GM23338 (cell line): Measurements from ENCODE around the gene ZSWIM5. TPM values are rescaled to one million over a fixed set of nuclear protein-coding genes. Genes with fewer than 3 reads are reported as not detected.

Experiments used
- ATAC-seq: fragments of 200-7000 bp; cut with Tn5 transposase; 3 replicates; pipeline ENCODE4 v1.9.1; 2020
- DNase-seq: peaks from one replicate; pipeline ENCODE4 v3.0.0-alpha.2; 2015; ENCODE audit warnings: low spot score
- H2AFZ ChIP-seq: fragments of 200-600 bp; sonication (generic); 2 replicates; pipeline ENCODE4 v1.8.0; 2016; ENCODE audit warnings: antibody characterized with exemption, mild to moderate bottlenecking, moderate library complexity
- H3F3A ChIP-seq: fragments of 200-600 bp; sonication (generic); replicated peaks from 2 replicates; pipeline ENCODE4 v1.8.0; 2017; ENCODE audit warnings: antibody characterized with exemption, mixed run types, low read depth
- H3K27ac ChIP-seq: fragments of 200-600 bp; sonication (generic); 2 replicates; pipeline ENCODE4 v1.6.1; 2016; ENCODE audit warnings: low read depth
- H3K27me3 ChIP-seq: fragments of 200-600 bp; sonication (generic); 2 replicates; pipeline ENCODE4 v1.8.0; 2016; ENCODE audit warnings: mild to moderate bottlenecking, mixed run types, moderate library complexity; ENCODE audit not compliant: insufficient read depth
- H3K36me3 ChIP-seq: fragments of 200-600 bp; sonication (generic); 2 replicates; pipeline ENCODE4 v1.8.0; 2016; ENCODE audit warnings: mild to moderate bottlenecking; ENCODE audit not compliant: insufficient read depth
- H3K4me1 ChIP-seq: fragments of 200-600 bp; sonication (generic); 2 replicates; pipeline ENCODE4 v1.8.0; 2016; ENCODE audit warnings: mild to moderate bottlenecking, moderate library complexity; ENCODE audit not compliant: insufficient read depth
- H3K4me2 ChIP-seq: fragments of 200-600 bp; sonication (generic); 2 replicates; pipeline ENCODE4 v1.7.1; 2017; ENCODE audit warnings: mixed run types
- H3K4me3 ChIP-seq: fragments of 200-600 bp; sonication (generic); 2 replicates; pipeline ENCODE4 v1.6.1; 2016; ENCODE audit warnings: mixed run types
- H3K79me2 ChIP-seq: fragments of 200-600 bp; sonication (generic); replicated peaks from 2 replicates; pipeline ENCODE4 v1.8.0; 2017; ENCODE audit warnings: mild to moderate bottlenecking; ENCODE audit not compliant: insufficient read depth
- H3K9me2 ChIP-seq: fragments of 200-600 bp; sonication (generic); 2 replicates; pipeline ENCODE4 v1.8.0; 2017; ENCODE audit not compliant: insufficient read depth
- H4K20me1 ChIP-seq: fragments of 200-600 bp; sonication (generic); replicated peaks from 2 replicates; pipeline ENCODE4 v1.8.0; 2017; ENCODE audit warnings: mild to moderate bottlenecking; ENCODE audit not compliant: insufficient read depth
- H3K27ac Mint-ChIP-seq: 2 replicates; pipeline ENCODE4 v1.8.0; 2020; ENCODE audit warnings: inconsistent platforms, mild to moderate bottlenecking, moderate library complexity, mixed read lengths
- H3K27me3 Mint-ChIP-seq: 3 replicates; pipeline ENCODE4 v1.8.0; 2022; ENCODE audit warnings: low read depth, mild to moderate bottlenecking, moderate library complexity, mixed read lengths, inconsistent platforms; ENCODE audit not compliant: insufficient read depth, poor library complexity
- H3K36me3 Mint-ChIP-seq: 3 replicates; pipeline ENCODE4 v1.8.0; 2021; ENCODE audit warnings: low read depth, mild to moderate bottlenecking, inconsistent platforms, moderate library complexity, mixed read lengths
- H3K4me1 Mint-ChIP-seq: 3 replicates; pipeline ENCODE4 v1.8.0; 2020; ENCODE audit warnings: mild to moderate bottlenecking, inconsistent platforms, mixed read lengths
- H3K4me3 Mint-ChIP-seq: 3 replicates; pipeline ENCODE4 v1.8.0; 2021; ENCODE audit warnings: moderate library complexity, mild to moderate bottlenecking, inconsistent platforms, mixed read lengths
- H3K9me3 Mint-ChIP-seq: 3 replicates; pipeline ENCODE4 v1.8.0; 2020; ENCODE audit warnings: moderate library complexity, mild to moderate bottlenecking, inconsistent platforms, mixed read lengths
- CREB1 ChIP-seq: fragments of 250-450 bp; sonication (Bioruptor Pico); IDR thresholded peaks from 2 replicates; pipeline ENCODE4 v1.5.0; 2020; ENCODE audit warnings: low read depth, mild to moderate bottlenecking, moderate library complexity
- ETS1 ChIP-seq: IDR thresholded peaks from 2 replicates; pipeline ENCODE4 v1.6.1; 2016; ENCODE audit warnings: antibody characterized with exemption
- EZH2 ChIP-seq: fragments of 200-600 bp; sonication (generic); IDR thresholded peaks from one replicate; pipeline ENCODE4 v1.8.0; 2017; ENCODE audit warnings: antibody characterized with exemption, mild to moderate bottlenecking, low read depth; ENCODE audit not compliant: unreplicated experiment
- EZH2phosphoT487 ChIP-seq: fragments of 200-600 bp; sonication (generic); IDR thresholded peaks from one replicate; pipeline ENCODE4 v1.8.1; 2018; ENCODE audit warnings: antibody characterized with exemption; ENCODE audit not compliant: unreplicated experiment
- JUNB ChIP-seq: IDR thresholded peaks from one replicate; pipeline ENCODE4 v1.6.1; 2016; ENCODE audit warnings: antibody characterized with exemption; ENCODE audit not compliant: unreplicated experiment
- NANOG ChIP-seq: IDR thresholded peaks from 2 replicates; pipeline ENCODE4 v1.6.1; 2016; ENCODE audit warnings: antibody characterized with exemption, borderline replicate concordance
- POLR2AphosphoS5 ChIP-seq: IDR thresholded peaks from 2 replicates; pipeline ENCODE4 v1.6.1; 2016; ENCODE audit warnings: antibody characterized with exemption, low read depth
- REST ChIP-seq: IDR thresholded peaks from one replicate; pipeline ENCODE4 v1.6.1; 2018; ENCODE audit warnings: antibody characterized with exemption; ENCODE audit not compliant: unreplicated experiment
- STAT1 ChIP-seq: IDR thresholded peaks from one replicate; pipeline ENCODE4 v1.6.1; 2016; ENCODE audit warnings: antibody characterized with exemption; ENCODE audit not compliant: unreplicated experiment
- ZNF114 ChIP-seq: fragments of 250-450 bp; sonication (Bioruptor Pico); IDR thresholded peaks from 2 replicates; pipeline ENCODE4 v1.5.0; 2020; ENCODE audit warnings: mild to moderate bottlenecking, moderate library complexity
- ZNF331 ChIP-seq: fragments of 250-450 bp; sonication (Bioruptor Pico); IDR thresholded peaks from 2 replicates; pipeline ENCODE4 v1.5.0; 2020; ENCODE audit warnings: low read depth, mild to moderate bottlenecking, moderate library complexity
- polyA plus RNA-seq: library from polyadenylated mRNA; unstranded; fragments of >200 nt; fragmentation: Nextera tagmentation; extraction: Ambion mirVana; gene quantifications from 2 replicates; pipeline ENCODE4 v1.2.1, GENCODE V29; 2016
- total RNA-seq: library from RNA; depleted of rRNA; stranded (reverse); fragments of >200 nt; shearing (Covaris generic); gene quantifications from 2 replicates; pipeline ENCODE4 v1.2.3, GENCODE V29; 2014
- TF ChIP-seq, protein P1 (sequence below), 2 experiments: fragments of 200-600 bp in 1 of 2; sonication (generic) in 1 of 2; conservative IDR thresholded peaks; 2 replicates each; pipeline versions ENCODE4 v1.5.1 to v1.6.1; 2016 to 2017; ENCODE audit warnings: antibody characterized with exemption in 2 of 2, low read depth in 2 of 2, mild to moderate bottlenecking in 2 of 2, moderate library complexity in 1 of 2
- TF ChIP-seq, protein P2 (sequence below): fragments of 250-450 bp; sonication (Bioruptor Pico); IDR thresholded peaks from 2 replicates; pipeline ENCODE4 v1.5.0; 2020; ENCODE audit warnings: mild to moderate bottlenecking, moderate library complexity

ZSWIM5 gene
- total and polyA plus RNA-seq, 2 experiments from 2014 or later = 0.65 to 3.6 TPM

DNA sequence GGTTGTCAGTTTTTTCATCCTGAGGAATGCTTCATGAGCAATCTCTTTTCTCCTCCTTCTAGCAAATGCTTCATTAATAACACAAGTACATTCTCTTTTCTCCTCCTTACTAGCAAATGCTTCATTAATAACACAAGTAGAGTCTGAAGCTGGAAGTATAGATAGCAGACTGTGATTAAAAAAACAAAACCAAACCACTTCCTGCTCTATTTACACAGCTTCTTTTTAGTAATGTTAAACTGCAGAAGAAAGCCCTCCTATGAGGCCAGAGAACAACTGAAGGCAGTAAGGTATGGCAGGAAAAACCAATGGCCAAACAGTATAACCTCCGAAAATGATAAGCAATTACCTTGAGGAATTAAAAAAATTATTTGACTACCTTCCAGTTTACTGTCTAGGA lies 90.1 kb downstream of the ZSWIM5 start:
- Mint-ChIP-seq H3K36me3 (peaks cover 11% of the 10 kb centered on the region), H3K27me3 (peaks cover 7% of the 10 kb centered on the region), H3K4me1 (peaks cover 3% of the 10 kb centered on the region; the same call in 1 of the 3 replicates), H3K9me3 (peaks cover 15% of the 10 kb centered on the region), H3K27ac (no peak overlapping the region), H3K4me3 (no peak overlapping the region; the same call in 2 of the 3 replicates)
- H2AFZ ChIP-seq = no peak overlapping the region
- DNase-seq = no peak
- H3K4me3 ChIP-seq = no peak overlapping the region
- no peak for ATAC-seq
- H3K79me2 ChIP-seq = no peaks in the 10 kb centered on the region
- no peaks in the 10 kb centered on the region for H4K20me1 ChIP-seq
- H3K36me3 ChIP-seq = no peaks in the 10 kb centered on the region
- H3K4me1 ChIP-seq = 0 out of 2 replicates have a peak, but pooled peaks cover 7% of the 10 kb centered on the region
- H3K4me2 ChIP-seq = no peak overlapping the region
- TF ChIP-seq EZH2phosphoT487 (no peak), STAT1 (no peak), CREB1 (CRISPR knock-in tag) (no peak), ETS1 (no peak), JUNB (no peak), REST (no peak), EZH2 (no peak), ZNF114 (CRISPR knock-in tag) (no peak), ZNF331 (no peak), NANOG (no peak), POLR2AphosphoS5 (no peak)
- TF ChIP-seq, protein P1, sequence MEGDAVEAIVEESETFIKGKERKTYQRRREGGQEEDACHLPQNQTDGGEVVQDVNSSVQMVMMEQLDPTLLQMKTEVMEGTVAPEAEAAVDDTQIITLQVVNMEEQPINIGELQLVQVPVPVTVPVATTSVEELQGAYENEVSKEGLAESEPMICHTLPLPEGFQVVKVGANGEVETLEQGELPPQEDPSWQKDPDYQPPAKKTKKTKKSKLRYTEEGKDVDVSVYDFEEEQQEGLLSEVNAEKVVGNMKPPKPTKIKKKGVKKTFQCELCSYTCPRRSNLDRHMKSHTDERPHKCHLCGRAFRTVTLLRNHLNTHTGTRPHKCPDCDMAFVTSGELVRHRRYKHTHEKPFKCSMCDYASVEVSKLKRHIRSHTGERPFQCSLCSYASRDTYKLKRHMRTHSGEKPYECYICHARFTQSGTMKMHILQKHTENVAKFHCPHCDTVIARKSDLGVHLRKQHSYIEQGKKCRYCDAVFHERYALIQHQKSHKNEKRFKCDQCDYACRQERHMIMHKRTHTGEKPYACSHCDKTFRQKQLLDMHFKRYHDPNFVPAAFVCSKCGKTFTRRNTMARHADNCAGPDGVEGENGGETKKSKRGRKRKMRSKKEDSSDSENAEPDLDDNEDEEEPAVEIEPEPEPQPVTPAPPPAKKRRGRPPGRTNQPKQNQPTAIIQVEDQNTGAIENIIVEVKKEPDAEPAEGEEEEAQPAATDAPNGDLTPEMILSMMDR (conservative IDR thresholded peaks at IDR 0.05; ENCODE audit: low read depth in 2 of 2) = no peak
- TF ChIP-seq, protein P2, sequence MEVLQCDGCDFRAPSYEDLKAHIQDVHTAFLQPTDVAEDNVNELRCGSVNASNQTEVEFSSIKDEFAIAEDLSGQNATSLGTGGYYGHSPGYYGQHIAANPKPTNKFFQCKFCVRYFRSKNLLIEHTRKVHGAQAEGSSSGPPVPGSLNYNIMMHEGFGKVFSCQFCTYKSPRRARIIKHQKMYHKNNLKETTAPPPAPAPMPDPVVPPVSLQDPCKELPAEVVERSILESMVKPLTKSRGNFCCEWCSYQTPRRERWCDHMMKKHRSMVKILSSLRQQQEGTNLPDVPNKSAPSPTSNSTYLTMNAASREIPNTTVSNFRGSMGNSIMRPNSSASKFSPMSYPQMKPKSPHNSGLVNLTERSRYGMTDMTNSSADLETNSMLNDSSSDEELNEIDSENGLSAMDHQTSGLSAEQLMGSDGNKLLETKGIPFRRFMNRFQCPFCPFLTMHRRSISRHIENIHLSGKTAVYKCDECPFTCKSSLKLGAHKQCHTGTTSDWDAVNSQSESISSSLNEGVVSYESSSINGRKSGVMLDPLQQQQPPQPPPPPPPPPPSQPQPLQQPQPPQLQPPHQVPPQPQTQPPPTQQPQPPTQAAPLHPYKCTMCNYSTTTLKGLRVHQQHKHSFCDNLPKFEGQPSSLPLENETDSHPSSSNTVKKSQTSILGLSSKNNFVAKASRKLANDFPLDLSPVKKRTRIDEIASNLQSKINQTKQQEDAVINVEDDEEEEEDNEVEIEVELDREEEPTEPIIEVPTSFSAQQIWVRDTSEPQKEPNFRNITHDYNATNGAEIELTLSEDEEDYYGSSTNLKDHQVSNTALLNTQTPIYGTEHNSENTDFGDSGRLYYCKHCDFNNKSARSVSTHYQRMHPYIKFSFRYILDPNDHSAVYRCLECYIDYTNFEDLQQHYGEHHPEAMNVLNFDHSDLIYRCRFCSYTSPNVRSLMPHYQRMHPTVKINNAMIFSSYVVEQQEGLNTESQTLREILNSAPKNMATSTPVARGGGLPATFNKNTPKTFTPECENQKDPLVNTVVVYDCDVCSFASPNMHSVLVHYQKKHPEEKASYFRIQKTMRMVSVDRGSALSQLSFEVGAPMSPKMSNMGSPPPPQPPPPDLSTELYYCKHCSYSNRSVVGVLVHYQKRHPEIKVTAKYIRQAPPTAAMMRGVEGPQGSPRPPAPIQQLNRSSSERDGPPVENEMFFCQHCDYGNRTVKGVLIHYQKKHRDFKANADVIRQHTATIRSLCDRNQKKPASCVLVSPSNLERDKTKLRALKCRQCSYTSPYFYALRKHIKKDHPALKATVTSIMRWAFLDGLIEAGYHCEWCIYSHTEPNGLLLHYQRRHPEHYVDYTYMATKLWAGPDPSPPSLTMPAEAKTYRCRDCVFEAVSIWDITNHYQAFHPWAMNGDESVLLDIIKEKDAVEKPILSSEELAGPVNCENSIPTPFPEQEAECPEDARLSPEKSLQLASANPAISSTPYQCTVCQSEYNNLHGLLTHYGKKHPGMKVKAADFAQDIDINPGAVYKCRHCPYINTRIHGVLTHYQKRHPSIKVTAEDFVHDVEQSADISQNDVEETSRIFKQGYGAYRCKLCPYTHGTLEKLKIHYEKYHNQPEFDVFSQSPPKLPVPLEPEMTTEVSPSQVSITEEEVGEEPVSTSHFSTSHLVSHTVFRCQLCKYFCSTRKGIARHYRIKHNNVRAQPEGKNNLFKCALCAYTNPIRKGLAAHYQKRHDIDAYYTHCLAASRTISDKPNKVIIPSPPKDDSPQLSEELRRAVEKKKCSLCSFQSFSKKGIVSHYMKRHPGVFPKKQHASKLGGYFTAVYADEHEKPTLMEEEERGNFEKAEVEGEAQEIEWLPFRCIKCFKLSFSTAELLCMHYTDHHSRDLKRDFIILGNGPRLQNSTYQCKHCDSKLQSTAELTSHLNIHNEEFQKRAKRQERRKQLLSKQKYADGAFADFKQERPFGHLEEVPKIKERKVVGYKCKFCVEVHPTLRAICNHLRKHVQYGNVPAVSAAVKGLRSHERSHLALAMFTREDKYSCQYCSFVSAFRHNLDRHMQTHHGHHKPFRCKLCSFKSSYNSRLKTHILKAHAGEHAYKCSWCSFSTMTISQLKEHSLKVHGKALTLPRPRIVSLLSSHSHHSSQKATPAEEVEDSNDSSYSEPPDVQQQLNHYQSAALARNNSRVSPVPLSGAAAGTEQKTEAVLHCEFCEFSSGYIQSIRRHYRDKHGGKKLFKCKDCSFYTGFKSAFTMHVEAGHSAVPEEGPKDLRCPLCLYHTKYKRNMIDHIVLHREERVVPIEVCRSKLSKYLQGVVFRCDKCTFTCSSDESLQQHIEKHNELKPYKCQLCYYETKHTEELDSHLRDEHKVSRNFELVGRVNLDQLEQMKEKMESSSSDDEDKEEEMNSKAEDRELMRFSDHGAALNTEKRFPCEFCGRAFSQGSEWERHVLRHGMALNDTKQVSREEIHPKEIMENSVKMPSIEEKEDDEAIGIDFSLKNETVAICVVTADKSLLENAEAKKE (CRISPR knock-in tag) = no peak
- H3K27ac ChIP-seq = no peak overlapping the region
- H3K27me3 ChIP-seq = no peaks in the 10 kb centered on the region
- no peaks in the 10 kb centered on the region for H3F3A ChIP-seq
- no peaks in the 10 kb centered on the region for H3K9me2 ChIP-seq
